Karpas-422 (cell line): ENCODE data around the gene CD47. TPM values are rescaled to one million over a fixed set of nuclear protein-coding genes. Genes with fewer than 3 reads are reported as not detected.

Experiments
- DNase-seq: peaks from one replicate; pipeline ENCODE4 v3.0.0-alpha.2; 2015
- H2AFZ ChIP-seq: fragments of 200-600 bp; sonication (generic); 2 replicates; pipeline ENCODE4 v1.6.1; 2014; ENCODE audit warnings: antibody characterized with exemption, low read length, mixed read lengths
- H3K27ac ChIP-seq: fragments of 200-600 bp; sonication (generic); 2 replicates; pipeline ENCODE4 v1.5.1; 2014; ENCODE audit warnings: mild to moderate bottlenecking, low read length, moderate library complexity
- H3K27me3 ChIP-seq: fragments of 200-600 bp; sonication (generic); 2 replicates; pipeline ENCODE4 v1.6.1; 2014; ENCODE audit warnings: low read length, mixed read lengths
- H3K36me3 ChIP-seq: fragments of 200-600 bp; sonication (generic); 2 replicates; pipeline ENCODE4 v1.6.1; 2014; ENCODE audit warnings: low read length, mixed read lengths; ENCODE audit not compliant: insufficient read depth
- H3K4me1 ChIP-seq: fragments of 200-600 bp; sonication (generic); 2 replicates; pipeline ENCODE4 v1.6.1; 2014; ENCODE audit warnings: mild to moderate bottlenecking, low read length, mixed read lengths
- H3K4me2 ChIP-seq: fragments of 200-600 bp; sonication (generic); 2 replicates; pipeline ENCODE4 v1.6.1; 2014; ENCODE audit warnings: low read length, low read depth, mild to moderate bottlenecking; ENCODE audit not compliant: poor library complexity, severe bottlenecking
- H3K4me3 ChIP-seq: fragments of 200-600 bp; sonication (generic); 2 replicates; pipeline ENCODE4 v1.5.1; 2014; ENCODE audit warnings: mild to moderate bottlenecking, antibody characterized with exemption, low read length, mixed read lengths
- H3K79me2 ChIP-seq: fragments of 200-600 bp; sonication (generic); 2 replicates; pipeline ENCODE4 v1.6.1; 2014; ENCODE audit warnings: mild to moderate bottlenecking, low read length, mixed read lengths
- H3K9ac ChIP-seq: fragments of 200-600 bp; sonication (generic); 2 replicates; pipeline ENCODE4 v1.6.0; 2014; ENCODE audit warnings: low read length
- H3K9me2 ChIP-seq: fragments of 200-600 bp; sonication (generic), shearing (Covaris generic); replicated peaks from 2 replicates; pipeline ENCODE4 v1.6.0; 2014; ENCODE audit warnings: mild to moderate bottlenecking, low read length, moderate library complexity; ENCODE audit not compliant: insufficient read depth
- H3K9me3 ChIP-seq: fragments of 300-700, 200-600 bp; sonication (generic); 2 replicates; pipeline ENCODE4 v1.6.1; 2014; ENCODE audit warnings: low read length, mixed read lengths
- H4K20me1 ChIP-seq: fragments of 200-600 bp; sonication (generic); 2 replicates; pipeline ENCODE4 v1.6.1; 2014; ENCODE audit warnings: mild to moderate bottlenecking, antibody characterized with exemption, low read length, low read depth; ENCODE audit not compliant: insufficient read depth
- total RNA-seq: library from RNA; depleted of rRNA; stranded (reverse); fragments of >200 nt; shearing (Covaris generic); gene quantifications from 2 replicates; pipeline ENCODE4 v1.2.3, GENCODE V29; 2014; ENCODE audit warnings: low replicate concordance

CD47 gene
- total RNA-seq, 1 experiment from 2014 or later = 180 TPM

DNA sequence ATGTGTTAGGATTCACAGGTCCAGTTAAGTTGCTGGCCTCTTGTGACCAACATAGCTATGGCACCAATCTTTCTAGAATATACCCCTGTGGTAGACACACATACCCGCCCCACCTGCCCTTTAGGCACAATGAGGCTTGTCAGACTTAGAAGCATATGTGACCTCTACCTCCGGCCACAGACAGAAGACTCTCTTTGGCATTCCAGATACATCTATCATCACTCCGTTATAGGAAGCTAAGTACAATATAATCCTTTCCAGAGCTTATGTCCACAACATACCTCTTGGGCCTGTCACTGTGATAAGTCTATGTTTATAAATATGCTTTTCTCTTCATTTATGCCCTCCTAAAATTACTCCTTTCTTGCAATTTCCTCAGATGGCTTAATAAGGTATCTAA is 39.8 kb downstream of the CD47 start:
- Histone ChIP-seq H3K27ac (no peak overlapping the region), H3K4me1 (no peaks in the 10 kb centered on the region), H3K9me2 (no peaks in the 10 kb centered on the region), H3K79me2 (peaks cover 42% of the 10 kb centered on the region), H3K9ac (no peak overlapping the region), H3K36me3 (peaks cover 61% of the 10 kb centered on the region; the same call in 1 of the 2 replicates), H3K9me3 (no peaks in the 10 kb centered on the region), H2AFZ (no peak overlapping the region), H4K20me1 (no peaks in the 10 kb centered on the region), H3K4me3 (no peak overlapping the region), H3K27me3 (no peaks in the 10 kb centered on the region), H3K4me2 (no peak overlapping the region)
- no peak for DNase-seq

DNA sequence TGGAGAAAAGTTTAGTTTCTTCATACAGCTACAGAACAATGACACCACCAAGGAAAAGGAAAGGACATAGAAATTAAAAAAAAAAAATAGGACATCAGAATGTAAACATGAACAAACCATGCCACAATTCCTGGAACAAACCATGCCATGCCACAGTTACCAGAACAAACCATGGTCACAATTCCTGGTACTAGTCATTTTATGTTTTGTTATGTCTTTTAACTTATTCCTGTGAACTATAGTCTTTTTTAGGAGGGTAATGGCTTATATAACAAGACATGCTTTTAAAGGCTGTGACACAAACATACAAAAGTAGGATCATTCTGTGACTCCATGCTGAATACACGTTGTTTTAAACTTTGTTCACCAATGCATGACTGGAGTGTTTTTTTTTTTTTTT is 42.8 kb downstream of the CD47 start:
- H2AFZ ChIP-seq = no peak overlapping the region
- no peaks in the 10 kb centered on the region for H3K27me3 ChIP-seq
- no peaks in the 10 kb centered on the region for H3K9me2 ChIP-seq
- H3K4me3 ChIP-seq = no peak overlapping the region
- H3K27ac ChIP-seq = no peak overlapping the region
- H3K4me2 ChIP-seq = no peak overlapping the region
- DNase-seq = no peak
- no peaks in the 10 kb centered on the region for H4K20me1 ChIP-seq
- no peak overlapping the region for H3K9ac ChIP-seq
- H3K79me2 ChIP-seq = peaks cover 19% of the 10 kb centered on the region
- no peaks in the 10 kb centered on the region for H3K4me1 ChIP-seq
- H3K36me3 ChIP-seq = peaks cover 48% of the 10 kb centered on the region; the same call in 1 of the 2 replicates
- no peaks in the 10 kb centered on the region for H3K9me3 ChIP-seq

DNA sequence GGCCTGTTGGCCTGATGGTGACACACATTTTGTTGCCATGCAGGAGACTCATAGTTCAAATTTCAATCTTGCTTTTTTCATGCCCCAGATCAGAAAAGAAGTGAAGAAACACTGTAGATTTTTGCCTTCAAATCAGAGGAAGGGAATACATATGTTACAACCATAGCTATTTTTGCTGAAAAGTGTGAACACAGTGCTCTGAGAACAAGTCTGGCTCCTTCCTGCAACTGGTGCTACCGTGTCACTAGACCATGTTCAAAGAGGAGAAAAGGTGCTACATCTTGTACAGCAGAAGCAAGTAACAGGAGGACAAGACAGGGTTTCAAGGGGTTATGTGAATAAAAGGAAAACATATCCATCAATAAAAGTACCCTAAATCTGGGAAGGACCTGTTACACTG is 44.6 kb downstream of the CD47 start:
- Histone ChIP-seq H3K9ac (no peak overlapping the region), H3K79me2 (peaks cover 12% of the 10 kb centered on the region; the same call in 1 of the 2 replicates), H3K4me2 (no peak overlapping the region), H3K4me1 (no peaks in the 10 kb centered on the region), H3K4me3 (no peak overlapping the region), H4K20me1 (no peaks in the 10 kb centered on the region), H3K27ac (no peak overlapping the region), H3K9me3 (no peaks in the 10 kb centered on the region), H3K36me3 (peaks cover 42% of the 10 kb centered on the region; the same call in 1 of the 2 replicates), H3K9me2 (no peaks in the 10 kb centered on the region), H3K27me3 (no peaks in the 10 kb centered on the region), H2AFZ (no peak overlapping the region)
- DNase-seq = no peak

DNA sequence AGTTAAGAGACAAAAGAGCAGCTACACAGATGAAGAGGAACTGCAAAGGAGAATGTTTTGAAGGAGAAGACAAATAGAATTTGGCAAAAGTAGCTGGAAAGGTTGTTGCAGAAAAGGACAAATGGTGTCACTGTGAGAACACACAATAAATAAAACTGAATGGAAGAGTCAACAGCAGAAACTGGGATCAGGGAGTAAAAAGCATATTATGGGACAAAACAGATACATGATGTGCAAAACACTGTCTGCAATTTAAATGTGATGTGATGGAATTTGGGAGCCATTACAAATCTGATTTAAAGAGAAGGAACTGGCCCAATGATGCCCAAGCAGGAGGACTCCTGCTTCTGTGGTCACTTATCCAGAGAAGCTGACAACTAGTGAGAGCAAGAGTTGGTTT is 46.1 kb downstream of the CD47 start:
- H3K4me2 ChIP-seq = no peak overlapping the region
- H3K79me2 ChIP-seq = peaks cover 12% of the 10 kb centered on the region; the same call in 1 of the 2 replicates
- peaks cover 35% of the 10 kb centered on the region; the same call in 1 of the 2 replicates for H3K36me3 ChIP-seq
- no peaks in the 10 kb centered on the region for H3K27me3 ChIP-seq
- no peaks in the 10 kb centered on the region for H3K9me3 ChIP-seq
- no peak overlapping the region for H3K27ac ChIP-seq
- H3K9ac ChIP-seq = no peak overlapping the region
- H4K20me1 ChIP-seq = no peaks in the 10 kb centered on the region
- DNase-seq = no peak
- no peaks in the 10 kb centered on the region for H3K9me2 ChIP-seq
- H3K4me3 ChIP-seq = no peak overlapping the region
- no peaks in the 10 kb centered on the region for H3K4me1 ChIP-seq
- H2AFZ ChIP-seq = no peak overlapping the region

DNA sequence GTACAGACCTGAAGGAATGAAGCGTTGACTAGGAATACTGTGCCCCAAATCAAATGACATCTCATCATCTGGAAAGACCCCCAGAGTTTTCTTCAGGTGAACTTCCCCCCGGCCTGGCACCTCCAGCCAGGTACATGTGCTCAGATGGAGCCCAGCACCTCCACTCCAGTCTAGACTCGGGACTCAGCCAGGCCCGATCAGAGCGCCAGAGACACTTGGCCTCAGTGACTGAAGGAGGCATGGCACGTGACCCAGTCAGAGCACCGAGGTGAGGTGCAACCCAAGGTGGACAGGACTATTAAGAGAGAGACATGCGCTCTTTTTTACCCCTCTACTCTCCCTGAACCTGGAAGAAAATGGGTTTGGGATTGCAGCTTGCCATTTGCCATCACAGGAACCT is 48.5 kb downstream of the CD47 start:
- Histone ChIP-seq H3K4me1 (no peaks in the 10 kb centered on the region), H3K79me2 (peaks cover 3% of the 10 kb centered on the region; the same call in 1 of the 2 replicates), H3K9me2 (no peaks in the 10 kb centered on the region), H3K9me3 (no peaks in the 10 kb centered on the region), H3K36me3 (peaks cover 27% of the 10 kb centered on the region; the same call in 1 of the 2 replicates), H2AFZ (no peak overlapping the region), H3K4me3 (no peak overlapping the region), H3K27ac (no peak overlapping the region), H3K27me3 (no peaks in the 10 kb centered on the region), H3K9ac (no peak overlapping the region), H4K20me1 (no peaks in the 10 kb centered on the region), H3K4me2 (no peak overlapping the region)
- no peak for DNase-seq

DNA sequence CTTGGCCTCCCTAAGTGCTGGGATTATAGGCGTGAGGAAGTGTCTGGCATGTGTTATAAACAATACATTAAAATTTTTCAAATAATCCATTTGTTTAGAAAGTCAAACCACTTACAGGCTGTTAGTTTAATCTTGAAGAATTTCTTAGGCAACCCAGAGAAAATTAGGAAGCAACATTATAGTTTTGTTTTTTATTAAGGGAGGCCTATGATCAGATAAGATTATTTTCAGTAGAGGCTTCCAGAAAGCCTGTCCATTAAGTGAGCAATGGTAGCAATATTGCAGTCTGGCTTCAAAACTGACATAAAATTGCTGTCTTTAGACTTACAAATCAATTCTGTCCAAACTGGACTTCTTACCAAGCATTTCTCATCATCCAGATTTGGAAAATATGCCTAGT is 49.6 kb downstream of the CD47 start:
- Histone ChIP-seq H3K9me2 (no peaks in the 10 kb centered on the region), H3K4me3 (no peak overlapping the region), H2AFZ (no peak overlapping the region), H3K4me2 (no peak overlapping the region), H3K36me3 (peaks cover 18% of the 10 kb centered on the region; the same call in 1 of the 2 replicates), H3K4me1 (no peaks in the 10 kb centered on the region; the same call in 1 of the 2 replicates), H3K27me3 (no peaks in the 10 kb centered on the region), H4K20me1 (no peaks in the 10 kb centered on the region), H3K27ac (no peak overlapping the region), H3K9me3 (no peaks in the 10 kb centered on the region), H3K9ac (no peak overlapping the region), H3K79me2 (no peaks in the 10 kb centered on the region)
- no peak for DNase-seq

DNA sequence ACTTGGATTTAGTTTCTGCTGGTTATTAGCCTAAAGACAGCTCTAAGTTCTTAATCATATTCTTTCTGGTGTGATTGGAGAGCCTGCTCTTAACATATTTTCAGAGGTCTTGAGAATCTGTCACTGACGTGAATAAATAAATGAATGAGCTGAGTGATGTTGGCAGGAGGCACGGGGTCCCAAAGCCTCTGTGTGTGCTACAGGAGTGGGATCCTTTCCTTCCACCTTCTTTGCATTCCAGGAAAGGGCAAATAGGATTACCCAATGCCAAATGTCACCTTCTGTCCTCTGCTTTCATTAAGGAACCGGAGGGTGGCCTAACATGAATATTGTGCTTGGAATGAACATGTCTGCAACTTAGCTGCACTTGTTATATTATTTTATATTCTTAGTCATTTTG is 53.1 kb downstream of the CD47 start:
- Histone ChIP-seq H3K4me3 (no peak overlapping the region), H3K4me2 (no peak overlapping the region), H4K20me1 (no peaks in the 10 kb centered on the region), H3K79me2 (no peaks in the 10 kb centered on the region), H2AFZ (no peak overlapping the region), H3K9ac (no peak overlapping the region), H3K27me3 (no peaks in the 10 kb centered on the region), H3K9me3 (no peaks in the 10 kb centered on the region), H3K9me2 (no peaks in the 10 kb centered on the region), H3K4me1 (peaks cover 7% of the 10 kb centered on the region), H3K36me3 (peaks cover 4% of the 10 kb centered on the region; the same call in 1 of the 2 replicates), H3K27ac (no peak overlapping the region)
- no peak for DNase-seq

DNA sequence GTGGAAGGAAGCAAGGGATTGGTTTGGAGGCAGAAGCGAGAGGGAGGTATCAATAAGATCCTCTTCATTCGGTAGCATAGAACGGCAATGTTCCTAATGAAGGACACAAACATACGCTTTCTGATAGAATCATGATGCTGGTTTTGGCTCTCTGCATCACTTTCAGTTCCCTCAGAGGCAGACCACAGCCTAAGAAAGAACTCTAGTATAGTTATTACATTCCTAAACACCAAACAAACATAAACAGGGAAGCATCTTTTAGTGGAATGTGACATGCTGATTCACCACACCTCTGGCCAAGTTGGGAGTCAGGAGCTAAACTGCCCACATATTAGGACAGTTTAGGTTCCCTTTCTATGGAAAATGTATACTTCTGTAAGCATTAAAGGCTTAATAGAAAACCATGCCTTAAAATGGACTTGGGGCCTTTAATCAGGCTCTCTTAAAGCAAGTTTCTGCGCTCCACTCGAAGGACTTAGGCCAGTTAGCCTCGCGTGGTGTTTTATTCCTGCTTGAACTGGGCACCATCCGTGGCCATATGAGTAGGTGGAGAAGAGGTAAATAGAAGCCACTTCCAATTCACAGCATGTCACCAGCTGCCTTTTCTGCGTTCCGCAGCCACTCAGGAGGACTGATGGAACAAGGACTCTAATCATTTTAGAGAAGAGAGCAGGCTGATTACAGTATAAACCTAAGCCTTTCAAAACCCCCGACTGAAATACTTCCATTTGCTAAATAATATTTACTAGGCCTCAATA is 53.7 kb downstream of the CD47 start:
- H3K9ac ChIP-seq = no peak overlapping the region
- peaks cover 4% of the 10 kb centered on the region; the same call in 1 of the 2 replicates for H3K36me3 ChIP-seq
- H3K27ac ChIP-seq = no peak overlapping the region
- DNase-seq = no peak
- no peaks in the 10 kb centered on the region for H3K27me3 ChIP-seq
- no peak overlapping the region for H3K4me2 ChIP-seq
- H3K4me3 ChIP-seq = no peak overlapping the region
- no peaks in the 10 kb centered on the region for H4K20me1 ChIP-seq
- H2AFZ ChIP-seq = no peak overlapping the region
- peaks cover 7% of the 10 kb centered on the region for H3K4me1 ChIP-seq
- no peaks in the 10 kb centered on the region for H3K79me2 ChIP-seq
- no peaks in the 10 kb centered on the region for H3K9me2 ChIP-seq
- no peaks in the 10 kb centered on the region for H3K9me3 ChIP-seq
